ENCODE measurements around the gene NDUFS5. TPM values are rescaled to one million over a fixed set of nuclear protein-coding genes. Genes with fewer than 3 reads are reported as not detected.
"Not testable (repeated sequence)": the region's sequence is repeated elsewhere in the genome, so short reads cannot be mapped to it uniquely, and the experiment has no call there.

NDUFS5 gene
- total RNA-seq, 1 experiment from 2014 or later: 693 TPM

- peak; percentile 28 for DNase-seq (ENCODE audit: low read depth)
- in situ Hi-C loops (cut with HindIII; ENCODE audit: low pct_unique_long_range_greater_than_20kb, low sequenced_read_pairs): not testable (repeated sequence)
Measured at GRCh38 chr1:39051193-39051850, 25.2 kb downstream of the NDUFS5 start.

DNA sequence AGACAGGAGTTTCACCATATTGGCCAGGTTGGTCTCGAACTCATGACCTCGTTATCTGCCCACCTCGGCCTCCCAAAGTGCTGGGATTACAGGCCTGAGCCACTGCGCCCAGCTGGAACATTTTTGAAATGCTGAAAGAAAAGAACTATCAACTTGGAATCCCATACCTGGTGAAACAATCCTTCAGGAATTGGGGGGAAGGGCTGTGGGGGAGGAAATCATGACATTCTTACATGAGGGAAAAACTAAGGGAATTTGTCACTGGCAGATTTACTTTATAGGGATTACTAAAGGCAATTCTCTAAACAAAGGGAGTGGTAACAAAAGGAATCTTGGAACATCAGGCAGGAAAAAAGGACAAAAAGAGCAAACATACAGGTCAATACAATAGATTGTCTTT, 25.8 kb downstream of the NDUFS5 start:
- in situ Hi-C loops (cut with HindIII; ENCODE audit: low pct_unique_long_range_greater_than_20kb, low sequenced_read_pairs): no loop called here

GRCh38 chr1:39055213-39055710, 29.1 kb downstream of the NDUFS5 start:
- in situ Hi-C loops (cut with HindIII; ENCODE audit: low pct_unique_long_range_greater_than_20kb, low sequenced_read_pairs); DNase-seq (ENCODE audit: low read depth): not testable (repeated sequence)

More for the DNA sequence above, 25.8 kb downstream of the NDUFS5 start:
- no peak for DNase-seq (ENCODE audit: low read depth)

GRCh38 chr1:39061516-39061915, 35.4 kb downstream of the NDUFS5 start:
- DNase-seq (ENCODE audit: low read depth); in situ Hi-C loops (cut with HindIII; ENCODE audit: low pct_unique_long_range_greater_than_20kb, low sequenced_read_pairs): not testable (repeated sequence)

- in situ Hi-C loops (cut with HindIII; ENCODE audit: low pct_unique_long_range_greater_than_20kb, low sequenced_read_pairs): no loop called here
Measured at GRCh38 chr1:39061951-39062350, 35.8 kb downstream of the NDUFS5 start.

DNA sequence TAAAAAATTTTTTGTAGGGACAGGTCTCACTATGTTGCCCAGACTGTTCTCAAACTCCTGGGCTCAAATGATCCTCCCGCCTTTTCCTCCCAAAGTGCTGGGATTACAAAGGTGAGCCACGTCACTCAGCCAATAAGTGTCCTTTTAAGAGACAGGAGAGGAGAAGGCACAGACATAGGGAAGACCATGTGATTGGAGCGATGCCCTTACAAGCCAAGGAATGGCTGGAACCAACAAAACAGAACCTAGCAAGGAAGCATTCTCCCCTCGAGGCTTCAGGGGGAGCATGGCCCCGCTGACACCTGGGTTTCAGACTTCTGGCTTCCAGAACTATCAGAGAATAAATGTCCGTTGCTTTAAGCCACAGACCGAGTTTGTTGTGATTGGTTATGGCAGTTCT, 37.0 kb downstream of the NDUFS5 start:
- no peak for DNase-seq (ENCODE audit: low read depth)
- in situ Hi-C loops (cut with HindIII; ENCODE audit: low pct_unique_long_range_greater_than_20kb, low sequenced_read_pairs): no loop called here

More at GRCh38 chr1:39061951-39062350, 35.8 kb downstream of the NDUFS5 start:
- DNase-seq (ENCODE audit: low read depth): no peak

DNA sequence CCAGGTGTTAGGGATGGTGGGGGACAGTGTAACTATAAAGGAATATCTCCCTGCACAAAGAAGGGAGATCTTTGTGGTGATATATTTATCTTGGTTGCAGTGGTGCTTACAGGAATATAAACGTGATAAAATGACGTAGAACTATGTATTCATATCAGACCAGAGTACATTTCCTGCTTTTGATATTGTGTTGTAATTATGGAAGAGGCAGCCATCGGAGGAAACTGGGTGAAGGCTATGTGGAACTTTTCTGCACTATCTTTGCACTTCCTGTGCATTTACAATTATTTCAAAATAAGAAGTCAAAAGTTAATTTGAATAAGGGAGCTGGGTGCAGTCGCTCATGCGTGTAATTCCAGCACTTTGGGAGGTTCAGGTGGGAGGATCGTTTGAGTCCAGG, 37.6 kb downstream of the NDUFS5 start:
- in situ Hi-C loops (cut with HindIII; ENCODE audit: low pct_unique_long_range_greater_than_20kb, low sequenced_read_pairs): no loop called here

DNA sequence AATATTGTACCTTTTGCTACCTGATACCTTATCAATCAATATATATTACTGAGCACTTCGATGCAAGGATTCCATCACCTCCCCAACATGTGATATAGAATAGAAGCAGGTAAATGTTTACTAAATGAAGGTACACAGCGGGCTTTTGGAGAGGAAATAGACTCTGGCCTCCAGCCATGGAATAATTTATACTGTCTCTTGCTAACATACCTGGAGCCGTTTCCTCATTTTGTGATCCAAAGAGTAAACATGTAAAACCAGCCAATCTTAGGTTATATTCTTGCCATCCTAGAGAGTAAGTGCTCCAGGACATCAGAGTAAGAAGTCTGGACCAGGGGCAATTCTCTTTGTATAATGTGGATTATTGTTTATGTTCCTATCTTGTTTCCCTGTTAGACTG, 39.4 kb downstream of the NDUFS5 start:
- in situ Hi-C loops (cut with HindIII; ENCODE audit: low pct_unique_long_range_greater_than_20kb, low sequenced_read_pairs): no loop called here
- DNase-seq (ENCODE audit: low read depth): no peak

More for the DNA sequence above, 37.6 kb downstream of the NDUFS5 start:
- no peak for DNase-seq (ENCODE audit: low read depth)

GRCh38 chr1:39068227-39068626, 42.1 kb downstream of the NDUFS5 start:
- DNase-seq (ENCODE audit: low read depth); in situ Hi-C loops (cut with HindIII; ENCODE audit: low pct_unique_long_range_greater_than_20kb, low sequenced_read_pairs): not testable (repeated sequence)

DNA sequence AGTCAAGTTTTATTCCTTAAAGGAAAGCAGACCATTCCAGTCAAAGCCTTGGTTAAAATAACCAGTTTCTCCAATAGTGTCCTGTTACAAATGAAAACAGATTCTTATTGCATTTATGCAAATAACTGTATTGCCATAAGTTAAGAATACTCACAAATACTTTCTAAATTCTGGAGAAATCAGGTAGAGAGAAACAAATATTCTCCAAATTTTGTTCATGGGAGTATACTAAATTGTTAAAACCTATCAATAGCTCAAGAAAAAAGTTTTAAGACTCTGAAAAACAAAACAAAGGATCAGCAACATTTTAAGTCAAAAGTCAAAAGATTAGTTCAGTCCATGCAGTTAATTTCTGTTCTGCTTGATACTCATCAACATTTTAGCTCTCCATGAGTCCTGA, 45.4 kb downstream of the NDUFS5 start:
- DNase-seq (ENCODE audit: low read depth); in situ Hi-C loops (cut with HindIII; ENCODE audit: low pct_unique_long_range_greater_than_20kb, low sequenced_read_pairs): not testable (repeated sequence)

- in situ Hi-C loops (cut with HindIII; ENCODE audit: low pct_unique_long_range_greater_than_20kb, low sequenced_read_pairs): no loop called here
- DNase-seq (ENCODE audit: low read depth): no peak
Measured at GRCh38 chr1:39076127-39076798, 50.1 kb downstream of the NDUFS5 start.

GRCh38 chr1:39076799-39077148, 50.6 kb downstream of the NDUFS5 start:
- no peak for DNase-seq (ENCODE audit: low read depth)
- in situ Hi-C loops (cut with HindIII; ENCODE audit: low pct_unique_long_range_greater_than_20kb, low sequenced_read_pairs): no loop called here

DNA sequence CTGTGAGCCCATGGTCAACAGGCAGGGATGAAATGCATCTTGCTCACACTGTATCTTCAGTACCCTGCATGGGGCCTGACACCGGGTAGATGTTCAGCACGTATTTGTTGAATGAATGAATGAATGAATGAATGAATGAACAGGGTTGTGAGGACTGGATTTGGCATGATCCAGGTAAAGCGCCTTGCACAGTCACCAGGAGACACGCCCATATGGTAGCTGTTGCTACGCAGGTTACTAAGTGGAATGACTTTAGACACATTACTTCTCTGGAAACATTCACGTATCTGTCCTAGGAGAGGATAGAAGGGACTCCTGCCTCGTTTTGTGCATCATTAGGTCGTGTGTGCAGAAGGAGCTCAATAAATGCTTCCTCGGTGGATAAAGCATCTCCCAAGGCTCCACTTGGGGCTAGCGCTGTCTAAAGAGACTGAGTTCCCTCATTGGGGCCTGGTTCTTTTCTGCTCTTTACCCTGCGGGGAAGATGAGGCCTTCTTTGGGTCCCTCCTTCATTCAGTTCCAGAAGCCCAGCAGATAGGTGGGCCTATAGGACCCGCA, 54.2 kb downstream of the NDUFS5 start:
- in situ Hi-C loops (cut with HindIII; ENCODE audit: low pct_unique_long_range_greater_than_20kb, low sequenced_read_pairs): no loop called here
- DNase-seq (ENCODE audit: low read depth): no peak

DNA sequence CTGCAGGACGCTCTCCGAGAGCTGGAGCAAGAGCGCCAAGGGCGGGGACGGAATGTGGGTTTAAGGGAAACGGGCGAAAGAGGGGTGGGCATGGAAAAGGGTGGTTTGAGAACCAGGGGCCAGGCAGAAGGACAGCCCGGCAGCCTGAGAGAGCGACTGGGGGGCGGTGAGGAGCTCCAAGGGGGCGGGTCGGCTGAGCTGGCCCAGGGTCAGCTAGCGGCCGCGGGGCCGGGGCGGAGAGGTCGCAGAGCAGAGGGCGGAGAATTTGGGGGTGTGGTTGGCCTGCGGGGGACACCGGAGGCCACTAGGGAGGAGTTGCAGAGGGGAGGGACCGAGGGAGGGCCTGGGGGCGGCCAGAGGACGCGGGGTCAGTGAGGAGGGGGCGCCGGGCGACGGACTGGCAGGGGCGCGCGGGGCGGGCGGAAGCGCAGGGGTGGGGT, 54.7 kb downstream of the NDUFS5 start:
- DNase-seq (ENCODE audit: low read depth): no peak
- in situ Hi-C loops (cut with HindIII; ENCODE audit: low pct_unique_long_range_greater_than_20kb, low sequenced_read_pairs): no loop called here

DNA sequence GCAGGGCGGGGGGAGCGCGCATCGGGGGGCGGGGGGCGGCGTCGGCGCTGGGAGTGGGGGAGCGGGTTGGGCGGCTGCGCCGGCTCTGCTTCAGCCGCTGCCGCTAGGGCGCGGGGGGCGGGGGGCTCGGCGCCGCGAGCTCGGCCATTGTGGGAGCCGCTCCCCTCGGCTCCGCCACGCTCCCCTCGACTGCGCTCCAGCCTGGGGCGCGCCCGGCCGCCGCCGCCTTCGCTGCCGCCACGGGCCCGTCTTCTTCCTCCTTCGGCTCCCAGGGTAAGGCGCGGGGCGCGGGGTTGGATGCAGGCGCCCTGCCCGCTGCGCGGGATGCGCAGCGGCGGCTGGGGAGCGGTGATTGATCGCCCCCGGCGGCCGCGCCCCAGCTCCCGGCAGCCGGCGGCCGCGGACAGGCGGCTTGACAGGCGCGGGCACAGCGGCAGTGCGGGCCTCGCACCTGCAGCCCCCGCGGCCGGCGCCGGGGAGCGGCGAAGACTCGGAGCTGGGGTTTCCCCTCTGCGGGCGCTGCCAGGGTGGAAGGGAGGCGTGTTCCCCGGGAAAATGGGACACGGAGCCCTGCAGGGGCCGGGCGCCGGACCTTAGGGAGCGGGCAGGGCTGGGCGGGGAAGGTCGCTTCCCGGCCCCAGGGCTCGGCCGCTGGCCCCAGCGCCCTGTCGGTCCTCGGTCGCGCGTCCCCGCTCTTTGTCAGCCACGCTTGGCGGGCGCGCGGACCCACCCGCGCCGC, 55.3 kb downstream of the NDUFS5 start:
- in situ Hi-C loops (cut with HindIII; ENCODE audit: low pct_unique_long_range_greater_than_20kb, low sequenced_read_pairs): no loop called here
- peak; percentile 25 for DNase-seq (ENCODE audit: low read depth)

- in situ Hi-C loops (cut with HindIII; ENCODE audit: low pct_unique_long_range_greater_than_20kb, low sequenced_read_pairs): no loop called here
Measured at GRCh38 chr1:39082010-39082799, 56.1 kb downstream of the NDUFS5 start.

DNA sequence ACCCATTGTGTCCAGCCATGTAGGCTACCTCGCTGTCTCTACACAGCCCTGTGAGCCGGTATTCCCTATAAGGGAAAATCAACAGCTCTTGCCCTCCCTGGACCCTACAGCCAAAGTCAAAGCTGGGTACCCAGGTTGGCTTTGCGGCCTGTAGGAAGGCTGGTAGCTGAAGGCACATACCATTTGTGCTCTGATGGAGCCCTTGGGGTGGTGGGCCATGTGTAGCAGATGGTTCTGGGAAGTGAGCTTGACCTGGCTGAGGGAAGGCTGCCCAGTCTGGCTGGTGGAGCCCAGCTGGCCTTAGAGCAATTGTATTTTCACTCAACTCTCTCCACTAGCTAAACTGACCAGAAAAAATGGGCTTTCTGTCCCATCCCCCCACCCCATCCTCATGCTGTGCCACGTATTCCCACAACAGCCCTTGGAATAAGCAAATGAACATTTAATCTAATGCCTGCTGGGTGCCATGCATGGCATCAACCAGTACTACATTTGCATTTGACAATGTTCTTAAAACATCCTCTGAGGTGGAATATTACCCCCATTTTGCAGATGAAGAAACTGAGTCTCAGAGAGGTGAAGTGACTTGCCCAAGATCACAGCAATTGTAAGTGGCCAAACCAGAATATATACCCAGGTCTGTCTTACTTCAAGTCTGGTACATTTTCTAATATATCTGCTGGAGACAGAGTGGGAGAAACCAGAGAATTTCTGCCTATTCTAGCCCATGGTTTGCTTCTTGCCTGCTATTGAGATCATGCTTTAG, 56.8 kb downstream of the NDUFS5 start:
- DNase-seq (ENCODE audit: low read depth): no peak
- in situ Hi-C loops (cut with HindIII; ENCODE audit: low pct_unique_long_range_greater_than_20kb, low sequenced_read_pairs): no loop called here

More at GRCh38 chr1:39082010-39082799, 56.1 kb downstream of the NDUFS5 start:
- no peak for DNase-seq (ENCODE audit: low read depth)

All from Caki2 (cell line).